ENCODE data around the gene CCDC124.
"Not testable (repeated sequence)": the region's sequence is repeated elsewhere in the genome, so short reads cannot be mapped to it uniquely, and the experiment has no call there.

CCDC124 gene

GRCh38 chr19:17957149-17957849 lies 24.5 kb downstream of the CCDC124 start:
- DNase-seq, result no peak

GRCh38 chr19:17957885-17958284 lies 25.1 kb downstream of the CCDC124 start:
- no peak for DNase-seq

- DNase-seq, result no peak
These were observed 31.3 kb downstream of the CCDC124 start for GRCh38 chr19:17963936-17964691.

- DNase-seq, result no peak
These were observed 32.7 kb downstream of the CCDC124 start for GRCh38 chr19:17965370-17966128.

GRCh38 chr19:17966129-17966483 lies 33.3 kb downstream of the CCDC124 start:
- DNase-seq, result no peak

GRCh38 chr19:17966550-17967256 lies 33.9 kb downstream of the CCDC124 start, which contains the start of gene KCNN1:
KCNN1 (plus strand) TSS chr19:17967107; CDS start chr19:17973889, 6,782 bp downstream.
- DNase-seq, result no peak

GRCh38 chr19:17967257-17968051 lies 34.6 kb downstream of the CCDC124 start:
- no peak for DNase-seq

- no peak for DNase-seq
These were observed 35.5 kb downstream of the CCDC124 start for GRCh38 chr19:17968362-17968761.

- no peak for DNase-seq
These were observed 36.4 kb downstream of the CCDC124 start for GRCh38 chr19:17969096-17969792.

GRCh38 chr19:17972230-17972629 lies 39.4 kb downstream of the CCDC124 start:
- DNase-seq, result no peak

- DNase-seq, result no peak
These were observed 40.9 kb downstream of the CCDC124 start for GRCh38 chr19:17973759-17974158.

- no peak for DNase-seq
These were observed 41.7 kb downstream of the CCDC124 start for GRCh38 chr19:17974551-17974950.

GRCh38 chr19:17975032-17975431 lies 42.2 kb downstream of the CCDC124 start:
- no peak for DNase-seq

- no peak for DNase-seq
These were observed 44.2 kb downstream of the CCDC124 start for GRCh38 chr19:17977021-17977420.

- no peak for DNase-seq
These were observed 44.7 kb downstream of the CCDC124 start for GRCh38 chr19:17977488-17977887.

GRCh38 chr19:17981611-17982010 lies 48.8 kb downstream of the CCDC124 start:
- DNase-seq, result no peak

- no peak for DNase-seq
These were observed 49.6 kb downstream of the CCDC124 start for GRCh38 chr19:17982430-17982829.

GRCh38 chr19:17985037-17985818 lies 52.4 kb downstream of the CCDC124 start:
- no peak for DNase-seq

- not testable (repeated sequence) for DNase-seq
These were observed 53.8 kb downstream of the CCDC124 start for GRCh38 chr19:17986569-17986968.

- no peak for DNase-seq
These were observed 55.3 kb downstream of the CCDC124 start for GRCh38 chr19:17988161-17988560.

Data from NCI-H187 treated with DMSO at 0.1 percent for 48 hours (cell line).